ENCODE measurements around the gene ZNF532.
"Not testable (repeated sequence)": the region's sequence is repeated elsewhere in the genome, so short reads cannot be mapped to it uniquely, and the experiment has no call there.

ZNF532 gene, protein sequence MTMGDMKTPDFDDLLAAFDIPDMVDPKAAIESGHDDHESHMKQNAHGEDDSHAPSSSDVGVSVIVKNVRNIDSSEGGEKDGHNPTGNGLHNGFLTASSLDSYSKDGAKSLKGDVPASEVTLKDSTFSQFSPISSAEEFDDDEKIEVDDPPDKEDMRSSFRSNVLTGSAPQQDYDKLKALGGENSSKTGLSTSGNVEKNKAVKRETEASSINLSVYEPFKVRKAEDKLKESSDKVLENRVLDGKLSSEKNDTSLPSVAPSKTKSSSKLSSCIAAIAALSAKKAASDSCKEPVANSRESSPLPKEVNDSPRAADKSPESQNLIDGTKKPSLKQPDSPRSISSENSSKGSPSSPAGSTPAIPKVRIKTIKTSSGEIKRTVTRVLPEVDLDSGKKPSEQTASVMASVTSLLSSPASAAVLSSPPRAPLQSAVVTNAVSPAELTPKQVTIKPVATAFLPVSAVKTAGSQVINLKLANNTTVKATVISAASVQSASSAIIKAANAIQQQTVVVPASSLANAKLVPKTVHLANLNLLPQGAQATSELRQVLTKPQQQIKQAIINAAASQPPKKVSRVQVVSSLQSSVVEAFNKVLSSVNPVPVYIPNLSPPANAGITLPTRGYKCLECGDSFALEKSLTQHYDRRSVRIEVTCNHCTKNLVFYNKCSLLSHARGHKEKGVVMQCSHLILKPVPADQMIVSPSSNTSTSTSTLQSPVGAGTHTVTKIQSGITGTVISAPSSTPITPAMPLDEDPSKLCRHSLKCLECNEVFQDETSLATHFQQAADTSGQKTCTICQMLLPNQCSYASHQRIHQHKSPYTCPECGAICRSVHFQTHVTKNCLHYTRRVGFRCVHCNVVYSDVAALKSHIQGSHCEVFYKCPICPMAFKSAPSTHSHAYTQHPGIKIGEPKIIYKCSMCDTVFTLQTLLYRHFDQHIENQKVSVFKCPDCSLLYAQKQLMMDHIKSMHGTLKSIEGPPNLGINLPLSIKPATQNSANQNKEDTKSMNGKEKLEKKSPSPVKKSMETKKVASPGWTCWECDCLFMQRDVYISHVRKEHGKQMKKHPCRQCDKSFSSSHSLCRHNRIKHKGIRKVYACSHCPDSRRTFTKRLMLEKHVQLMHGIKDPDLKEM (N-terminal part only)

DNA sequence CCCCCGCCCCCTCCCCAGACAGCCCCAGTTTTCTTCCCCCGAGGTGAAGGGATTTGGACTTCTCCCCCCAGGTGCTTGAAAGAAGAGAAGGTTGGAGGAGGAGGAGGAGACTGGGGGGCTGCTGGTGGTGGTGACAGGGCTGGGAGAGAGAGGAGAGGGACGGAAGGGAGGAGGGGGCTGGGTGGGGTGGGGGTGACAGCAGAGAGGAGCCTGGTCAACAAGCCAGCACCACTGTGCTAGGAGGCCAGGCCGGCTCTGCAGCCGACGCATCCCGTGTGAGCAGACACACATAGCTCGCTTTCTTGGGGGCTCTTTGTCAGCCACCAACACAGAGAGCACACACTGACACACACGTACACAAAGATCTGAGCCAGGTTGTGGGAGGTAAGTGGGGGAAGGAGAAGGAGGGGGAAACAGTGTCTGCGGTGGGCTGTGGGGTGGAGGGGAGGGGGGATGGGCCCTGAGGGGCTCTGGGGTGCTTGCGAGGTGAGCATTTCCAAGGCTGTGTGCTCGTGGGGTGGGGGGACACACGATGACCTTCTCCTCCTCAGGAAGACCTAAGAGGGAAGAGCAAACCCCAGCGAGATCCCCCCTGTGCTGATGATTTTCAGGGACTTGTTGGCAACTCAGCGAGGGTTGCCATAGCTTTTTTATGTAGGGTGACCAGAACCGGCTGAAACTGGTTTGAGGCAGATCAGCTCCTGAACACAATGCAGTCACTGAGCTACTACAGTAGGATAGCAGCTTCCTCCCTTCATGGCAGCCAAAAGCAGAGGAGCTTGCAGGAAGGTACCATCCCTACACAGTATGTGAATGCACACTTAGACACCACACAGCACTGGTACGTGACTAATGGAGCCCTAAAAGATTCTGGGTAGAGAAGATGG is at the start of gene ZNF532:
Gene ZNF532 (plus strand): TSS at position 732 of the 887 bp plus-strand sequence. CDS start 53,411 bp downstream, outside the sequence.
- DNase-seq (ENCODE audit: low read depth), result no peak
- TF ChIP-seq, protein P1, sequence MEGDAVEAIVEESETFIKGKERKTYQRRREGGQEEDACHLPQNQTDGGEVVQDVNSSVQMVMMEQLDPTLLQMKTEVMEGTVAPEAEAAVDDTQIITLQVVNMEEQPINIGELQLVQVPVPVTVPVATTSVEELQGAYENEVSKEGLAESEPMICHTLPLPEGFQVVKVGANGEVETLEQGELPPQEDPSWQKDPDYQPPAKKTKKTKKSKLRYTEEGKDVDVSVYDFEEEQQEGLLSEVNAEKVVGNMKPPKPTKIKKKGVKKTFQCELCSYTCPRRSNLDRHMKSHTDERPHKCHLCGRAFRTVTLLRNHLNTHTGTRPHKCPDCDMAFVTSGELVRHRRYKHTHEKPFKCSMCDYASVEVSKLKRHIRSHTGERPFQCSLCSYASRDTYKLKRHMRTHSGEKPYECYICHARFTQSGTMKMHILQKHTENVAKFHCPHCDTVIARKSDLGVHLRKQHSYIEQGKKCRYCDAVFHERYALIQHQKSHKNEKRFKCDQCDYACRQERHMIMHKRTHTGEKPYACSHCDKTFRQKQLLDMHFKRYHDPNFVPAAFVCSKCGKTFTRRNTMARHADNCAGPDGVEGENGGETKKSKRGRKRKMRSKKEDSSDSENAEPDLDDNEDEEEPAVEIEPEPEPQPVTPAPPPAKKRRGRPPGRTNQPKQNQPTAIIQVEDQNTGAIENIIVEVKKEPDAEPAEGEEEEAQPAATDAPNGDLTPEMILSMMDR (IDR thresholded peaks at IDR 0.05; ENCODE audit: control insufficient read depth, insufficient read depth, low read depth, low read length, missing control alignments), result no peak
- peak within 1 kb of the TSS; percentile 43 for H3K4me3 ChIP-seq (ENCODE audit: control insufficient read depth, low read depth, low read length)

DNA sequence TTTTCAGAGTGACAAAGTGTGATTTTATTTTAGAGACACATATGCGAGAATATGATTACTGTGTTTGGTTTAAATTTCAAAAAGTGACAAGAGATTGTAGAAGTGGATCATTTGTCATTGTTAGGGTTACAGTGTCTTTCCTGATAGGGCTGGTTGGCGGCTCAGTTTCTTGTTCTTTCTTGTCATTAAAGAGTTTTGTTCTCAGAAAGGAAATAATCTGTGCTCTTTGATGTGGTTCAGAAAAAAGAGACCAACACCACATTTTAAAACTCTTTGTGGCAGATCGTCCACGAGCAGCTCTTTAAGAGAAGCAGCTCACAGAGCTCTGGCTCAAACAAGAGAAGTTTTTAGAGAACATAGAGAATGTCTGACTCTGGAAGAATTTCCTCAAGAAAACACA is 45.6 kb upstream of the ZNF532 start:
- TF ChIP-seq, protein P1 (IDR thresholded peaks at IDR 0.05; ENCODE audit: control insufficient read depth, insufficient read depth, low read depth, low read length, missing control alignments), result no peak
- no peak overlapping the region for H3K4me3 ChIP-seq (ENCODE audit: control insufficient read depth, low read depth, low read length)
- no peak for DNase-seq (ENCODE audit: low read depth)

DNA sequence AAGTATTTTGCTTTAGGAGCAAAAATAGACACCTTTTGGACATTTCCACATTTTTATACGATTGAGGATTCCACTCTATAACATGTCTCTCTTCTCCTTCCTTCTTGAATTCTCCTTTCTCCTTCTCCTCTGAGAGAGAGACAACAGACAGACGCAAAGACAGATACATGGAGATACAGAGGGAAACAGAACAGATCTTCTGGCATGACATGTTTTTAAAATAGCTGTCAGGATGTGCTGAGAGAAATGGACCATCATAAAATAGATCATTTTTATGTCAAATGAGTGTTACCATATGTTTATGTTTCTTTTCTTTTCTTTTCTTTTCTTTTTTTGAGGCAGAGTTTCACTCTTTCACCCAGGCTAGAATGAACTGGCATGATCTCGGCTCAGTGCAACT is 44.4 kb upstream of the ZNF532 start:
- DNase-seq (ENCODE audit: low read depth), result no peak
- TF ChIP-seq, protein P1 (IDR thresholded peaks at IDR 0.05; ENCODE audit: control insufficient read depth, insufficient read depth, low read depth, low read length, missing control alignments), result no peak
- no peak overlapping the region for H3K4me3 ChIP-seq (ENCODE audit: control insufficient read depth, low read depth, low read length)

DNA sequence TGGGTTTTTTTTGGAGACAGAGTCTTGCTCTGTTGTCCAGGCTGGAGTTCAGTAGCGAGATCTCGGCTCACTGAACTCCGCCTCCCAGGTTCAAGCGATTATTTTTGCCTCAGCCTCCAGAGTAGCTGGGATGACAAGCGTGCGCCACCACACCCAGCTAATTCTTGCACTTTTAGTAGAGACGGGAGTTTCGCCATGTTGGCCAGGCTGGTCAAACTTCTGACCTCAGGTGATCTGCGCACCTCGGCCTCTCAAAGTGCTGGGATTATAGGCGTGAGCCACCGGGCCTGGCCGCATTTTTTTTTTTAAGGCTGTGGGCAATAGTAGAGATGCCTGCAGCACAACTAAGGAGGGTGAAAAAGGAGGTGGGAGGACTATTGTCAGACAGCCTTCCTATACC is 41.7 kb upstream of the ZNF532 start:
- H3K4me3 ChIP-seq (ENCODE audit: control insufficient read depth, low read depth, low read length), result no peak overlapping the region
- TF ChIP-seq, protein P1 (IDR thresholded peaks at IDR 0.05; ENCODE audit: control insufficient read depth, insufficient read depth, low read depth, low read length, missing control alignments), result no peak
- no peak for DNase-seq (ENCODE audit: low read depth)

DNA sequence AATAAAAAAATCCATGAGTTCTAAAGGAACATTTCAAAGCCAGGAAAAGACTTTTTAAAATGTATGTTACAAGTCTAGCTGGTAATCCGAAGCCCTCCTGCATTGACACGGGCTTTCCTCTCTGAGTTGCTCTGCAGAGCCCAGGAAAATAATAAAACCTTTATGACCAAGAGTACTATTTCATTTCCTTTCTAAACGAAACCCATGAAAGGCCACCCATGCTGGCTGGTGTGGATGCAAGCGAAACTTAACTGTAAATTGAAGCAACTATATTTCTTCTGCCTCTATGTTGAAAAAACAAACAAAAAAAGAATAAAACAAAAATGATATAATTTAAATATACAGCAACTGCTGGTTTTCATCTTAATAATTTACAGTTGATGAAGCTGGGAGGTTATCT is 41.3 kb upstream of the ZNF532 start:
- no peak for DNase-seq (ENCODE audit: low read depth)

DNA sequence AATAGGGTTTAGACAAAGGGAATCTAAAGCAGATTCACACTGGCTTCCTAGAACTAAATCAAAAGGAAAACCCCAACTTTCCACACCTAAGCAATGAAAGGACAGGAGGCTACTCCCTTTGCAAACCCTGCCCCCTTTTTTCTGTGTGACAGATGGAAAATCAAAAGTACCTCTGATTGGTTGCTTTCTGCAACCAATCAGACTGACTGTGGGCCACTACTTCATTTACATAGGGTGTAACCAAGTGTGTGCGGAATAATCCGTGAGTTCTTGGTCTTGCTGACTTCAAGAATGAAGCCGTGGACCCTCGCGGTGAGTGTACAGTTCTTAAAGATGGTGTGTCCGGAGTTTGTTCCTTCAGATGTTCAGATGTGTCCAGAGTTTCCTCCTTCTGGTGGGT is 37.8 kb upstream of the ZNF532 start:
- H3K4me3 ChIP-seq (ENCODE audit: control insufficient read depth, low read depth, low read length); DNase-seq (ENCODE audit: low read depth): not testable (repeated sequence)

More for the DNA sequence above, 41.3 kb upstream of the ZNF532 start:
- no peak overlapping the region for H3K4me3 ChIP-seq (ENCODE audit: control insufficient read depth, low read depth, low read length)
- TF ChIP-seq, protein P1 (IDR thresholded peaks at IDR 0.05; ENCODE audit: control insufficient read depth, insufficient read depth, low read depth, low read length, missing control alignments), result no peak

Data from AG09309 (cell line).